ENCODE results near the gene ZNF740. TPM values are rescaled to one million over a fixed set of nuclear protein-coding genes. Genes with fewer than 3 reads are reported as not detected.
"Not testable (repeated sequence)": the region's sequence is repeated elsewhere in the genome, so short reads cannot be mapped to it uniquely, and the experiment has no call there.

Gene ZNF740, protein sequence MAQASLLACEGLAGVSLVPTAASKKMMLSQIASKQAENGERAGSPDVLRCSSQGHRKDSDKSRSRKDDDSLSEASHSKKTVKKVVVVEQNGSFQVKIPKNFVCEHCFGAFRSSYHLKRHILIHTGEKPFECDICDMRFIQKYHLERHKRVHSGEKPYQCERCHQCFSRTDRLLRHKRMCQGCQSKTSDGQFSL
- polyA plus RNA-seq (2014; cell fraction: cytosol; rRNA removed): 15.1 and 20.2 TPM in 2 replicates
- 30.2 and 38.9 TPM in 2 replicates for polyA plus RNA-seq (2014; cell fraction: nucleus; rRNA removed)

- DNase-seq (ENCODE audit: low spot score): peak; percentile 99
These were observed at the start of gene ZNF740, which contains the start of gene CSAD for GRCh38 chr12:53180220-53180930. TSS of gene ZNF740 (plus strand) at chr12:53180722. CDS start at chr12:53181984, 1,262 bp downstream. TSS of gene CSAD (minus strand) at chr12:53180925. CDS start at chr12:53173470, 7,455 bp downstream.

- DNase-seq (ENCODE audit: low spot score): no peak
These were observed 48.7 kb upstream of the ZNF740 start for GRCh38 chr12:53131844-53132243.

GRCh38 chr12:53133722-53134121 is 46.8 kb upstream of the ZNF740 start:
- DNase-seq (ENCODE audit: low spot score): no peak

- DNase-seq (ENCODE audit: low spot score): no peak
These were observed 37.2 kb upstream of the ZNF740 start for GRCh38 chr12:53143355-53143754.

DNA sequence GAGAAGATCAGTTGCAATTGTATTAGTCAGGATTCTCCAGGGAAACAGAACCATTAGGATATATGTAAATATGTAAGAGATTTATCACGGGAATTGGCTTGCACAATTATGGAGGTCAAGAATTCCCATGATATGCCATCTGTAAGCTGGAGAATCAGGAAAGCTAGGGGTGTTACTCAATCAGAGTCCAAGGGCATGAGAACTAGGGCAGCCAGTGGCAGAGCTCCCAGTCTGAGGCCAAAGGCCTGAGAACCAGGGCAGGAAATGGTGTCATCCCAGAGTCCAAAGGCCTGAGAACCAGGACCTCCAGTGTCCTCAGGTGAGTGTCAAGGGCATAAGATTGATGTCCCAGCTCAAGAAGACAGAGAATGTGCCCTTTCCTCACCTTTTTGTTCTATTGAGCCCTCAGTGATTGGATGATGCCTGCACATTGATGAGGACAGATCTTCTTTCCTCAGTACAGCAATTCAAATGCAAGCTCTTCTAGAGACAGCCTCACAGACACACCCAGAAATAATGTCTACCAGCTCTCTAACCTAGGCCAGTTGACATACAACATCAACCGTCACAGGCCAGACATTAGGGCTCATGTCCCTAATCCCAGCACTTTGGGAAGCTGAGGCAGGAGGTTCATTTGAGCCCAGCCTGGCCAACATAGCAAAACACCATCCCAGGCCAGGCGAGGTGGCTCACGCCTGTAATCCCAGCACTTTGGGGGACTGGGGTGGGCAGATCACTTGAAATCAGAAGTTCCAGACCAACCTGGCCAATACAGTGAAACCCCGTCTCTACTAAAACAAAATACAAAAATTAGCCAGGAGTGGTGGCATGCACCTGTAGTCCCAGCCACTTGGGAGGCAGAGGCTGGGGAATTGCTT is 34.9 kb upstream of the ZNF740 start:
- DNase-seq (ENCODE audit: low spot score): no peak

- no peak for DNase-seq (ENCODE audit: low spot score)
These were observed 33.3 kb upstream of the ZNF740 start for GRCh38 chr12:53147181-53147580.

GRCh38 chr12:53147653-53148052 is 32.9 kb upstream of the ZNF740 start:
- no peak for DNase-seq (ENCODE audit: low spot score)

DNA sequence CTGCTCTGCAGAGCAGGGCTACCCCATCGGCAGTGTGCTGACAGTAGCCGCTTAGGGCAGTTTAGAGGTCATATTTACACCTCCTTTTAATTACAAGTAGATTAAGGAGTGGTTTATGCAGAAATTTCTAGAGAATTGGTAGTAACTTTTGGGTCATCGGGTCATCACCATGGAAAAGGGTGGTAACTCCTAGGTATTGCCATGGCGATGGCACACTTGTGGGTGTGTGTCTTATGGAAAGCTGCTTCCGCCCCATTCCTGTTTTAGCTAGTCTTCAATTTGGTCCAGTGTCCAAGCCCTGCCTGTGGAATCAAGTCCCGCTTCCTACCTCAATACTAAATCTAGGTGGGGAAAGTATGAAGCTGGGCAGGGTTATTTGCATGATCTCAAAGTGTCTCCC is 29.5 kb upstream of the ZNF740 start:
- no peak for DNase-seq (ENCODE audit: low spot score)

GRCh38 chr12:53152390-53152789 is 28.1 kb upstream of the ZNF740 start:
- no peak for DNase-seq (ENCODE audit: low spot score)

- DNase-seq (ENCODE audit: low spot score): peak; percentile 79
These were observed 21.2 kb upstream of the ZNF740 start for GRCh38 chr12:53159195-53159839.

DNA sequence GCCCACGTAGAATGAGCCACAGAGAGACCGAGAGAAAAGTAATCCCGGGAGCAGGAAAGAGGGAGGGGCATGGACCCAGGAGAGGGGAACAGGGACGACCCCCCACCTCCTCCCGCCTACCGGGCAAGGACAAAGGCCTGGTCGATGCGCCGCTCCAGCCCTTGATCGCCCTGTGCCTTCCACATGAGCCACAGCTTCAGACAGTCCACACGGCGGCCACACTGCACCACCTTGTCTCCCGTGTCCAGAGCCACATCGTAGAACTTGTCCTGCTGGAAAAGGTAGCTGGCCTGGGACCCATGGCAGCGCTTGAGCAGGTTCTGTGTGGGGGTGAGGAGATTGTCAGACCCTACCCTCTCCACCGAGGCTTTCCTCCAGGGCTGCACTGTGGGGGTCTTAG is 20.5 kb upstream of the ZNF740 start:
- no peak for DNase-seq (ENCODE audit: low spot score)

DNA sequence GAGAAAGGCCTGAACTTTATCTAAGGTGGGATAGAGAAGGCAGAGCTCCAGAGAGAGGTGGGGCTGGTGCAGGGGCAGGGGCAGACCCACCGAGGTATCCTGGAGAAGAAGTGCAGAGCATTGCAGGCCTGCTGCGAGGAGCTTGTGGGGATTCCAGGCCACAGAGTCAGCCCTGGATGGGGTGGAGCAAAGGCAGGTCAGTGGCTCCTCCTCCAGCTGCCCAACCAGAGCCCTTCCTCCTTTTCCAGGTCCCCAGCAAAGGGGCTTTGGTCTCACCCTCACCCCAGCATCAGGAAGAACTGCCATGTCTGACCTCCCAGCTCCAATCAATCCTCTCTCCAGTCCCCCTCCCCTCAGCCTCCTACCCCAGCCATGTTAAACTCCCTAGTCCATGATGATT is 19.8 kb upstream of the ZNF740 start:
- no peak for DNase-seq (ENCODE audit: low spot score)

DNA sequence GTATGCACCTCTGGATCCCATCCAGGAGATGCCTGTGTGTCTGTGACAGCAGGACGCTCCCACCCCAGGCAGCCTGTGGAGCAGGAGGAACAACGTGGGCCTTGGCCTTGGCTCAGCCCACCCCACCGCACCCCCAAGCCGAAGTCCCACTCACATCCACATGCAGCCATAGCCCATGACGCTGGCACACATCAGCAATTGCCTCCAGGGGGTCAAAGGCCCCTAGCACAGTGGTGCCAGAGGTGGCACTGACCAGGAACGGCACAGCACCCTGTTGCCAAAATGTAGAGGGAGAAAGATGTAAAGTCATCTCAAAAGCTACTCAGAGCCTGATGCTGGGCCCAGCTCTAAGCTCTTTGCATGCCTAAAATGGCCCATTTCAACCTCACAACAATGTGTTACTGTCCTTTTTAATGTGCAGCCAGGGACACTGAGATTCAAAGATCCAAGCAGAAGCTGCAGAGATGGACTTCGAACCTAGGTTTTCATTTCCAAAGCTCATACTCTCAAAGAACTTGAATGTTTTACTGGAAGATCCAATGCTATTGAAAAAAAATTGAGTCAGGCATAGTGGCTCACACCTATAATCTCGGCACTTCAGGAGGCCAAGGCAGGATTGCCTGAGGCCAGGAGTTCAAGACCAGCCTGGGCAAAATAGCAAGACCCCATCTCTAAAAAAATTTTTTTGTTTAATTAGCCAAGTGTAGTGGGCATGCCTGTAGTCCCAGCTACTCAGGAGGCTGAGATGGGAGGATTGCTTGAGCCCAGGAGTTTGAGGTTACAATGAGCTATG is 19.2 kb upstream of the ZNF740 start:
- no peak for DNase-seq (ENCODE audit: low spot score)

DNA sequence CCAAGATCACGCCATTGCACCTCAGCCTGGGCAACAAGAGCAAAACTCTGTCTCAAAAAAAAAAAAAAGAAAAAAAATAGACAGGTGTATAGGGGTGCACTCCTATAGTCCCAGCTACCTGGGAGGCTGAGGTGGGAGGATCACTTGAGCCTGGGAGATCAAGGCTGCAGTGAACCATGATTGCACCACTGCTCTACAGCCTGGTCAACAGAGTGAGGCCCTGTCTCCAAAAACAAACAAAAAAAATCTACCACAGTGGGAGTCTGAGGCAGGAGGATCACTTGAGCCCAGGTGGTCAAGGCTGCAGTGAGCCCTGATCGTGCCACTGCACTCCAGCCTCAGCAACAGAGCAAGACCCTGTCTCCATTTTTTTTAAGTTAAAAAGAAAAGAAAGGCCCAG is 17.5 kb upstream of the ZNF740 start:
- not testable (repeated sequence) for DNase-seq (ENCODE audit: low spot score)

- DNase-seq (ENCODE audit: low spot score): no peak
These were observed 13.7 kb upstream of the ZNF740 start for GRCh38 chr12:53166837-53167236.

DNA sequence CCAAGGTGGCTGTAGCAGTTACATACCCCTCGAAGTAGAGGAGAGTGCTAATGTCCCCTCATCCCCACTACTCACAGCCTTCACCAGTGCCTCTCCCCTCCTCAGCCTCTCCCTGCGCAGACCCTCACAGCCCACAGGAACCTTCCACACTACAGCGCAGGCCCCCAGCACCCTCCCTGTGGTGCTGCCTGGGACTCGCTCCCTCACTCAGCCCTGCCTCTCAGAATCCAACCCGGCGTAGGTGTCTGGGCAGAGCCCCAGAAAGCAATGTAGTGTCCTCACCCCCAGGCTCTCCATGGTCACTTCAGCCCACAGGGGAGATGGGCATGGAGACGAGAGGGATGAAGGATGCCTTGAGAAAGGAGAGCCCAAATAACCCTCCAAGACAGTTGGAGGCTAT is 10.9 kb upstream of the ZNF740 start:
- no peak for DNase-seq (ENCODE audit: low spot score)

GRCh38 chr12:53170215-53170614 is 10.3 kb upstream of the ZNF740 start:
- DNase-seq (ENCODE audit: low spot score): no peak

- peak; percentile 37 for DNase-seq (ENCODE audit: low spot score)
These were observed 9.4 kb upstream of the ZNF740 start for GRCh38 chr12:53170876-53171724.

GRCh38 chr12:53171725-53172329 is 8.7 kb upstream of the ZNF740 start:
- DNase-seq (ENCODE audit: low spot score): no peak

Data from SK-N-DZ (cell line).